ENCODE data around the gene ADCK2. TPM values are rescaled to one million over a fixed set of nuclear protein-coding genes. Genes with fewer than 3 reads are reported as not detected.
A peak's percentile ranks its signal among the peaks of the same experiment; 100 is the strongest.

The ADCK2 gene
- total and polyA plus RNA-seq, 2 donors (not counting 3 experiments of a cell fraction or from before 2014, with no cell fraction given), result 10.3 to 13.3 TPM

GRCh38 chr7:140681766-140682165 lies 9.0 kb downstream of the ADCK2 start:
- Histone ChIP-seq H3K79me2 (ENCODE audit: control insufficient read depth, insufficient read depth, low read length) (no peaks in the 10 kb centered on the region), H3K4me2 (ENCODE audit: insufficient read depth, low read length) (no peak overlapping the region), H3K9me3 (replicated peaks; ENCODE audit: control insufficient read depth, insufficient read depth, low read length) (no peaks in the 10 kb centered on the region), H2AFZ (ENCODE audit: low read depth, low read length) (no peak overlapping the region), H3K36me3 (ENCODE audit: control insufficient read depth in 2 of 2, extremely low read depth in 1 of 2, insufficient read depth in 2 of 2, low read length in 2 of 2) (peaks cover 0 to 8% of the 10 kb centered on the region in 2 experiments), H3K27me3 (ENCODE audit: control insufficient read depth in 2 of 2, insufficient read depth in 2 of 2, low read length in 2 of 2) (no peaks in the 10 kb centered on the region), H4K20me1 (replicated peaks; ENCODE audit: control insufficient read depth, extremely low read depth, insufficient read depth, low read length) (no peaks in the 10 kb centered on the region), H3K4me1 (ENCODE audit: control insufficient read depth, extremely low read depth, insufficient read depth, low read length) (no peaks in the 10 kb centered on the region), H3K9me1 (replicated peaks; ENCODE audit: control insufficient read depth, extremely low read depth, insufficient read depth, low read length) (no peaks in the 10 kb centered on the region), H3K9ac (replicated peaks; ENCODE audit: extremely low read depth, insufficient read depth, low read length) (no peak overlapping the region), H3K27ac (ENCODE audit: insufficient read depth, low read depth, low read length) (no peak overlapping the region), H3K4me3 (replicated peaks in 1 of 3; ENCODE audit: insufficient read depth in 1 of 3, low read depth in 1 of 3, low read length in 3 of 3) (no peak overlapping the region)
- CTCF ChIA-PET, result interaction anchor here (1.0 kb wide), 1 partner anchor 1056 kb away, joined by 3 read pairs; the partner anchor contains the start of gene SSBP1
- FAIRE-seq (no peak), DNase-seq (ENCODE audit: low read depth, low spot score) (no peak)
- intact Hi-C loops (cut with micrococcal nuclease) (no loop called here), dilution Hi-C loops (cut with MboI; ENCODE audit: extremely low pct_ligation_motif_present, low sequenced_read_pairs) (no loop called here)
- no TSS peak for BruUV-seq (replicated peaks)
- POLR2A ChIA-PET, result no interaction called here
- no peak for TF ChIP-seq CTCF (IDR thresholded peaks at IDR 0.05; ENCODE audit: extremely low read depth in 1 of 2, insufficient read depth in 1 of 2, low read depth in 1 of 2, low read length in 2 of 2)

- Histone ChIP-seq H3K4me1 (ENCODE audit: control insufficient read depth, extremely low read depth, insufficient read depth, low read length) (no peaks in the 10 kb centered on the region), H3K9ac (replicated peaks; ENCODE audit: extremely low read depth, insufficient read depth, low read length) (no peak overlapping the region), H3K9me3 (replicated peaks; ENCODE audit: control insufficient read depth, insufficient read depth, low read length) (no peaks in the 10 kb centered on the region), H3K27ac (ENCODE audit: insufficient read depth, low read depth, low read length) (no peak overlapping the region), H3K9me1 (replicated peaks; ENCODE audit: control insufficient read depth, extremely low read depth, insufficient read depth, low read length) (no peaks in the 10 kb centered on the region), H2AFZ (ENCODE audit: low read depth, low read length) (no peak overlapping the region), H3K79me2 (ENCODE audit: control insufficient read depth, insufficient read depth, low read length) (no peaks in the 10 kb centered on the region), H3K27me3 (ENCODE audit: control insufficient read depth in 2 of 2, insufficient read depth in 2 of 2, low read length in 2 of 2) (no peaks in the 10 kb centered on the region), H3K4me2 (ENCODE audit: insufficient read depth, low read length) (no peak overlapping the region), H3K36me3 (ENCODE audit: control insufficient read depth in 2 of 2, extremely low read depth in 1 of 2, insufficient read depth in 2 of 2, low read length in 2 of 2) (peaks cover 0 to 10% of the 10 kb centered on the region in 2 experiments), H4K20me1 (replicated peaks; ENCODE audit: control insufficient read depth, extremely low read depth, insufficient read depth, low read length) (no peaks in the 10 kb centered on the region), H3K4me3 (replicated peaks in 1 of 3; ENCODE audit: insufficient read depth in 1 of 3, low read depth in 1 of 3, low read length in 3 of 3) (no peak overlapping the region)
- TF ChIP-seq JUN (IDR thresholded peaks at IDR 0.05; ENCODE audit: borderline replicate concordance, insufficient read depth, insufficient read length, low read depth) (no peak), CTCF (IDR thresholded peaks at IDR 0.05; ENCODE audit: extremely low read depth in 1 of 2, insufficient read depth in 1 of 2, low read depth in 1 of 2, low read length in 2 of 2) (no peak), POLR2AphosphoS5 (IDR thresholded peaks at IDR 0.05; ENCODE audit: insufficient read depth, low read depth, low read length) (no peak), GATA2 (IDR thresholded peaks at IDR 0.05; ENCODE audit: insufficient read depth, insufficient read length, low read depth, low read length) (no peak), FOS (IDR thresholded peaks at IDR 0.05; ENCODE audit: borderline replicate concordance, insufficient read depth, low read length) (no peak), POLR2A (IDR thresholded peaks at IDR 0.05; ENCODE audit: low read depth, low read length) (no peak), MAX (IDR thresholded peaks at IDR 0.05; ENCODE audit: insufficient read depth, insufficient read length) (no peak)
- CTCF ChIA-PET, result no interaction called here
- POLR2A ChIA-PET, result no interaction called here
- peak; percentile 53 for DNase-seq (ENCODE audit: low read depth, low spot score)
- dilution Hi-C loops (cut with MboI; ENCODE audit: extremely low pct_ligation_motif_present, low sequenced_read_pairs), result no loop called here
- intact Hi-C loops (cut with micrococcal nuclease), result no loop called here
- no peak for FAIRE-seq
- BruUV-seq (replicated peaks), result no TSS peak
Observed at GRCh38 chr7:140683657-140684056, 10.9 kb downstream of the ADCK2 start.
